ENCODE measurements around the gene SCNM1. TPM values are rescaled to one million over a fixed set of nuclear protein-coding genes. Genes with fewer than 3 reads are reported as not detected.

The SCNM1 gene
- polyA plus RNA-seq, 1 donor (not counting 4 experiments of a cell fraction or from before 2014, with no cell fraction given) = 26.2 TPM

DNA sequence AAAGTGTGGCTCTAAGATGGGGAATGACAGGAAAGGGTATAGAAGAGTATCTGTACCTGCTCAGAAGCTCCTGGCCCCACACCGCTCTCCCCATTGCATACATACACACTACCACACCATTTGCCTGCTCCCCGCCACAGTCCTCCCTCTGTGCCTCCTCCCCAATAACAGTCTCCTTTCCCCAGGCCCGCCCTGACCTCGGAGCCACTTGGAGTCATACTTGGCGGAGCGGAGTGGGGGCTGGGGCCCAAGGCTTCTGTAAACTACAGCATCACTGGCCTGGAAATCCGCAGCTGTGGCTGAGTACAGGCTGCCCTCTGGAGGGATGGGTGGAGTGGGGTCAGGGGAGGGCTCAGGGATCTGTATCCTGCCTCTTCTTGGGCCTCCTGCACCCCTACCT lies 28.2 kb upstream of the SCNM1 start:
- no peak overlapping the region for H3K9ac ChIP-seq (ENCODE audit: control insufficient read depth, extremely low read depth, insufficient read depth, low read length)
- H3K9me3 ChIP-seq (ENCODE audit: control insufficient read depth, low read depth, low read length) = no peaks in the 10 kb centered on the region
- no peaks in the 10 kb centered on the region for H3K79me2 ChIP-seq (ENCODE audit: control insufficient read depth, insufficient read depth, low read length)
- H3K9me1 ChIP-seq (ENCODE audit: control insufficient read depth, extremely low read depth, insufficient read depth, low read length) = no peaks in the 10 kb centered on the region
- dilution Hi-C loops (cut with MboI; ENCODE audit: extremely low pct_ligation_motif_present, low sequenced_read_pairs) = no loop called here
- no peak overlapping the region for H3K27ac ChIP-seq (ENCODE audit: control insufficient read depth, insufficient read depth, low read length)
- no peak overlapping the region for H3K4me2 ChIP-seq (ENCODE audit: control insufficient read depth, extremely low read depth, insufficient read depth, low read depth, low read length)
- no peaks in the 10 kb centered on the region for H3K4me1 ChIP-seq (ENCODE audit: control insufficient read depth, extremely low read depth, insufficient read depth, low read length)
- peaks cover 12% of the 10 kb centered on the region for H3K27me3 ChIP-seq (ENCODE audit: control insufficient read depth, extremely low read depth, insufficient read depth, low read length)
- FAIRE-seq = no peak
- no peaks in the 10 kb centered on the region for H3K36me3 ChIP-seq (ENCODE audit: control insufficient read depth in 2 of 2, extremely low read depth in 1 of 2, insufficient read depth in 2 of 2, low read length in 2 of 2)
- H3K4me3 ChIP-seq (ENCODE audit: control insufficient read depth in 2 of 3, extremely low read depth in 1 of 3, insufficient read depth in 2 of 3, low read depth in 1 of 3, low read length in 3 of 3) = no peak overlapping the region
- no peaks in the 10 kb centered on the region for H4K20me1 ChIP-seq (ENCODE audit: control insufficient read depth, extremely low read depth, insufficient read depth, low read length)
- DNase-seq (ENCODE audit: low read depth, low spot score) = no peak
- no peak overlapping the region for H2AFZ ChIP-seq (ENCODE audit: control insufficient read depth, low read length)
- TF ChIP-seq, protein P1, sequence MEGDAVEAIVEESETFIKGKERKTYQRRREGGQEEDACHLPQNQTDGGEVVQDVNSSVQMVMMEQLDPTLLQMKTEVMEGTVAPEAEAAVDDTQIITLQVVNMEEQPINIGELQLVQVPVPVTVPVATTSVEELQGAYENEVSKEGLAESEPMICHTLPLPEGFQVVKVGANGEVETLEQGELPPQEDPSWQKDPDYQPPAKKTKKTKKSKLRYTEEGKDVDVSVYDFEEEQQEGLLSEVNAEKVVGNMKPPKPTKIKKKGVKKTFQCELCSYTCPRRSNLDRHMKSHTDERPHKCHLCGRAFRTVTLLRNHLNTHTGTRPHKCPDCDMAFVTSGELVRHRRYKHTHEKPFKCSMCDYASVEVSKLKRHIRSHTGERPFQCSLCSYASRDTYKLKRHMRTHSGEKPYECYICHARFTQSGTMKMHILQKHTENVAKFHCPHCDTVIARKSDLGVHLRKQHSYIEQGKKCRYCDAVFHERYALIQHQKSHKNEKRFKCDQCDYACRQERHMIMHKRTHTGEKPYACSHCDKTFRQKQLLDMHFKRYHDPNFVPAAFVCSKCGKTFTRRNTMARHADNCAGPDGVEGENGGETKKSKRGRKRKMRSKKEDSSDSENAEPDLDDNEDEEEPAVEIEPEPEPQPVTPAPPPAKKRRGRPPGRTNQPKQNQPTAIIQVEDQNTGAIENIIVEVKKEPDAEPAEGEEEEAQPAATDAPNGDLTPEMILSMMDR (optimal IDR thresholded peaks at IDR 0.05 in 1 of 3, IDR thresholded peaks at IDR 0.05 in 1 of 3, conservative IDR thresholded peaks at IDR 0.05 in 1 of 3; ENCODE audit: extremely low read depth in 1 of 3, insufficient read depth in 2 of 3, low read length in 3 of 3) = no peak
- TF ChIP-seq EZH2 (IDR thresholded peaks at IDR 0.05; ENCODE audit: low read length) = no peak

GRCh38 chr1:151142411-151143056 lies 23.4 kb upstream of the SCNM1 start:
- peaks cover 14% of the 10 kb centered on the region for H3K4me1 ChIP-seq (ENCODE audit: control insufficient read depth, extremely low read depth, insufficient read depth, low read length)
- DNase-seq (ENCODE audit: low read depth, low spot score) = no peak
- peaks cover 15% of the 10 kb centered on the region for H3K27me3 ChIP-seq (ENCODE audit: control insufficient read depth, extremely low read depth, insufficient read depth, low read length)
- no peak overlapping the region for H3K9ac ChIP-seq (ENCODE audit: control insufficient read depth, extremely low read depth, insufficient read depth, low read length)
- H3K4me3 ChIP-seq (ENCODE audit: control insufficient read depth in 2 of 3, extremely low read depth in 1 of 3, insufficient read depth in 2 of 3, low read depth in 1 of 3, low read length in 3 of 3) = no peak overlapping the region
- no peaks in the 10 kb centered on the region for H3K36me3 ChIP-seq (ENCODE audit: control insufficient read depth in 2 of 2, extremely low read depth in 1 of 2, insufficient read depth in 2 of 2, low read length in 2 of 2)
- no peak overlapping the region for H3K27ac ChIP-seq (ENCODE audit: control insufficient read depth, insufficient read depth, low read length)
- no peaks in the 10 kb centered on the region for H3K9me3 ChIP-seq (ENCODE audit: control insufficient read depth, low read depth, low read length)
- TF ChIP-seq, protein P1 (optimal IDR thresholded peaks at IDR 0.05 in 1 of 3, IDR thresholded peaks at IDR 0.05 in 1 of 3, conservative IDR thresholded peaks at IDR 0.05 in 1 of 3; ENCODE audit: extremely low read depth in 1 of 3, insufficient read depth in 2 of 3, low read length in 3 of 3) = no peak
- no peak for TF ChIP-seq EZH2 (IDR thresholded peaks at IDR 0.05; ENCODE audit: low read length)
- no peak overlapping the region for H3K4me2 ChIP-seq (ENCODE audit: control insufficient read depth, extremely low read depth, insufficient read depth, low read depth, low read length)
- H3K9me1 ChIP-seq (ENCODE audit: control insufficient read depth, extremely low read depth, insufficient read depth, low read length) = no peaks in the 10 kb centered on the region
- H4K20me1 ChIP-seq (ENCODE audit: control insufficient read depth, extremely low read depth, insufficient read depth, low read length) = no peaks in the 10 kb centered on the region
- no peak overlapping the region for H2AFZ ChIP-seq (ENCODE audit: control insufficient read depth, low read length)
- no peaks in the 10 kb centered on the region for H3K79me2 ChIP-seq (ENCODE audit: control insufficient read depth, insufficient read depth, low read length)
- no peak for FAIRE-seq
- dilution Hi-C loops (cut with MboI; ENCODE audit: extremely low pct_ligation_motif_present, low sequenced_read_pairs) = no loop called here
